NCI-H524 treated with DMSO at 0.1 percent for 48 hours (cell line): Measurements from ENCODE around the gene LY6G5B.
"Not testable (repeated sequence)": the region's sequence is repeated elsewhere in the genome, so short reads cannot be mapped to it uniquely, and the experiment has no call there.

Source experiments
- DNase-seq: peaks from one replicate; lab custom pipeline; 2025; lab: John Stamatoyannopoulos, UW

The LY6G5B gene

GRCh38 chr6:31691078-31691463, 21.3 kb downstream of the LY6G5B start:
- no peak for DNase-seq

- no peak for DNase-seq
Measured at GRCh38 chr6:31691564-31692108, 21.9 kb downstream of the LY6G5B start.

GRCh38 chr6:31692353-31692752, 22.6 kb downstream of the LY6G5B start:
- DNase-seq: no peak

- DNase-seq: no peak
Measured at GRCh38 chr6:31692886-31693285, 23.1 kb downstream of the LY6G5B start.

GRCh38 chr6:31693535-31693934, 23.8 kb downstream of the LY6G5B start:
- DNase-seq: no peak

GRCh38 chr6:31697555-31697954, 27.8 kb downstream of the LY6G5B start:
- DNase-seq: no peak

GRCh38 chr6:31700740-31701401, 31.1 kb downstream of the LY6G5B start:
- no peak for DNase-seq

- DNase-seq: peak; percentile 19
Measured at GRCh38 chr6:31701666-31702404, 32.1 kb downstream of the LY6G5B start.

- no peak for DNase-seq
Measured at GRCh38 chr6:31702405-31702818, 32.6 kb downstream of the LY6G5B start.

GRCh38 chr6:31702819-31703716, 33.3 kb downstream of the LY6G5B start, which contains the start of gene ABHD16A:
Gene ABHD16A, minus strand, starts transcription at chr6:31703324. Its CDS starts 43 bp downstream, at chr6:31703281.
- peak; percentile 81 for DNase-seq

- DNase-seq: no peak
Measured at GRCh38 chr6:31705931-31706330, 36.2 kb downstream of the LY6G5B start.

GRCh38 chr6:31706599-31706998, 36.8 kb downstream of the LY6G5B start, which contains the start of gene LY6G6F:
Gene LY6G6F, plus strand, starts transcription at chr6:31706866. Its CDS starts 41 bp downstream, at chr6:31706907.
- DNase-seq: no peak

- no peak for DNase-seq
Measured at GRCh38 chr6:31707701-31708100, 37.9 kb downstream of the LY6G5B start.

- no peak for DNase-seq
Measured at GRCh38 chr6:31708224-31708623, 38.4 kb downstream of the LY6G5B start.

GRCh38 chr6:31709157-31709556, 39.4 kb downstream of the LY6G5B start:
- DNase-seq: not testable (repeated sequence)

- peak; percentile 16 for DNase-seq
Measured at GRCh38 chr6:31710523-31711219, 40.9 kb downstream of the LY6G5B start.

- no peak for DNase-seq
Measured at GRCh38 chr6:31711233-31711632, 41.5 kb downstream of the LY6G5B start.

GRCh38 chr6:31712296-31712695, 42.5 kb downstream of the LY6G5B start:
- no peak for DNase-seq

GRCh38 chr6:31713465-31713864, 43.7 kb downstream of the LY6G5B start:
- no peak for DNase-seq

GRCh38 chr6:31713991-31714684, 44.4 kb downstream of the LY6G5B start:
- DNase-seq: no peak
